ENCODE measurements around the gene QSOX1. TPM values are rescaled to one million over a fixed set of nuclear protein-coding genes. Genes with fewer than 3 reads are reported as not detected.

Gene QSOX1
- total and polyA plus RNA-seq, 9 of the 15 experiments (the other 6 are each of a cell fraction or from before 2014, with no cell fraction given) = 4.0 to 53.1 (median 15.0) TPM

DNA sequence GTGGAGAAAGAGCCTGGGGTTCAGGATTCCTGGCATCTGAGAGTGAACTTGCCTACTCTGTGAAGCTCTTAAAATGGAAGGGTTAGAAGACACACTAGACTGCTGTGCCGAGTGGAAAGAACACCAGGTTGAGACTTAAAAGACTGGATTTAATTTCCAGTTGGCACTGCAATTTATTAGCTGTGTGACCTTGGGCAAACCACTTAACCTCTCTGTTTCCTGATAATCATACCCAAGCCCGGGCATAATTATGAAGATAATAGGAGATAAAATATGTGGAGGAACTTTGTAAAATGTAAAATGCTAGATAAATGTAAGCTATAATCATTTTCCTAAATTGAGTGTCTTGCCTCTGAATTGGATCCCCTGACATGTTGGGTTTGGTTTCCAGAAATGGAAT, 70.7 kb downstream of the QSOX1 start:
- ChIA-PET POLR2A (interaction anchor here (1.2 kb wide), 2 partner anchors 8 to 10 kb away, joined by 3 to 4 read pairs; no protein-coding TSS in a partner anchor), CTCF (ENCODE audit: low intra/inter-chr PET ratio) (no interaction called here)
- DNase-seq (ENCODE audit: extremely low read depth in 1 of 4, low spot score in 3 of 4) = no peak
- Histone ChIP-seq H2AFZ (ENCODE audit: low read depth, low read length) (no peak overlapping the region), H3K4me2 (ENCODE audit: insufficient read depth, low read length) (no peak overlapping the region), H3K27ac (ENCODE audit: extremely low read depth, low read depth, low read length) (no peak overlapping the region), H3K9me3 (replicated peaks; ENCODE audit: control insufficient read depth, insufficient read depth, low read depth, low read length) (no peaks in the 10 kb centered on the region), H4K20me1 (replicated peaks; ENCODE audit: control insufficient read depth, insufficient read depth, low read length) (no peaks in the 10 kb centered on the region), H3K79me2 (ENCODE audit: control insufficient read depth, insufficient read depth, low read length) (no peaks in the 10 kb centered on the region), H3K4me3 (no peak overlapping the region), H3K9ac (ENCODE audit: insufficient read depth in 1 of 2, low read depth in 2 of 2, low read length in 2 of 2) (no peak overlapping the region), H3K4me1 (replicated peaks in 1 of 2; ENCODE audit: control insufficient read depth in 2 of 2, insufficient read depth in 2 of 2, low read length in 2 of 2) (peaks cover 0 to 16% of the 10 kb centered on the region in 2 experiments; a peak in 3 of 5 replicates), H3K9me1 (ENCODE audit: control insufficient read depth, insufficient read depth, low read length) (no peaks in the 10 kb centered on the region), H3K36me3 (ENCODE audit: control insufficient read depth, insufficient read depth, low read length) (no peaks in the 10 kb centered on the region), H3K27me3 (ENCODE audit: control insufficient read depth in 2 of 2, insufficient read depth in 2 of 2, low read length in 2 of 2) (peaks cover 64 to 67% of the 10 kb centered on the region in 2 experiments)
- intact Hi-C loops (cut with micrococcal nuclease) (no loop called here), in situ Hi-C loops (cut with MboI) (no loop called here)
- TF ChIP-seq RBM25 (IDR thresholded peaks at IDR 0.05; ENCODE audit: low read depth, low read length, severe bottlenecking) = peak; percentile 97
- TF ChIP-seq, protein P1, sequence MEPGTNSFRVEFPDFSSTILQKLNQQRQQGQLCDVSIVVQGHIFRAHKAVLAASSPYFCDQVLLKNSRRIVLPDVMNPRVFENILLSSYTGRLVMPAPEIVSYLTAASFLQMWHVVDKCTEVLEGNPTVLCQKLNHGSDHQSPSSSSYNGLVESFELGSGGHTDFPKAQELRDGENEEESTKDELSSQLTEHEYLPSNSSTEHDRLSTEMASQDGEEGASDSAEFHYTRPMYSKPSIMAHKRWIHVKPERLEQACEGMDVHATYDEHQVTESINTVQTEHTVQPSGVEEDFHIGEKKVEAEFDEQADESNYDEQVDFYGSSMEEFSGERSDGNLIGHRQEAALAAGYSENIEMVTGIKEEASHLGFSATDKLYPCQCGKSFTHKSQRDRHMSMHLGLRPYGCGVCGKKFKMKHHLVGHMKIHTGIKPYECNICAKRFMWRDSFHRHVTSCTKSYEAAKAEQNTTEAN (CRISPR knock-in tag; IDR thresholded peaks at IDR 0.05) = no peak
- TF ChIP-seq ZKSCAN8 (CRISPR knock-in tag; IDR thresholded peaks at IDR 0.05) = no peak
- TF ChIP-seq KDM1A (IDR thresholded peaks at IDR 0.05) = peak in 1 of 2 experiments; percentile 55; a peak in 1 of 4 replicates
- TF ChIP-seq, protein P2, sequence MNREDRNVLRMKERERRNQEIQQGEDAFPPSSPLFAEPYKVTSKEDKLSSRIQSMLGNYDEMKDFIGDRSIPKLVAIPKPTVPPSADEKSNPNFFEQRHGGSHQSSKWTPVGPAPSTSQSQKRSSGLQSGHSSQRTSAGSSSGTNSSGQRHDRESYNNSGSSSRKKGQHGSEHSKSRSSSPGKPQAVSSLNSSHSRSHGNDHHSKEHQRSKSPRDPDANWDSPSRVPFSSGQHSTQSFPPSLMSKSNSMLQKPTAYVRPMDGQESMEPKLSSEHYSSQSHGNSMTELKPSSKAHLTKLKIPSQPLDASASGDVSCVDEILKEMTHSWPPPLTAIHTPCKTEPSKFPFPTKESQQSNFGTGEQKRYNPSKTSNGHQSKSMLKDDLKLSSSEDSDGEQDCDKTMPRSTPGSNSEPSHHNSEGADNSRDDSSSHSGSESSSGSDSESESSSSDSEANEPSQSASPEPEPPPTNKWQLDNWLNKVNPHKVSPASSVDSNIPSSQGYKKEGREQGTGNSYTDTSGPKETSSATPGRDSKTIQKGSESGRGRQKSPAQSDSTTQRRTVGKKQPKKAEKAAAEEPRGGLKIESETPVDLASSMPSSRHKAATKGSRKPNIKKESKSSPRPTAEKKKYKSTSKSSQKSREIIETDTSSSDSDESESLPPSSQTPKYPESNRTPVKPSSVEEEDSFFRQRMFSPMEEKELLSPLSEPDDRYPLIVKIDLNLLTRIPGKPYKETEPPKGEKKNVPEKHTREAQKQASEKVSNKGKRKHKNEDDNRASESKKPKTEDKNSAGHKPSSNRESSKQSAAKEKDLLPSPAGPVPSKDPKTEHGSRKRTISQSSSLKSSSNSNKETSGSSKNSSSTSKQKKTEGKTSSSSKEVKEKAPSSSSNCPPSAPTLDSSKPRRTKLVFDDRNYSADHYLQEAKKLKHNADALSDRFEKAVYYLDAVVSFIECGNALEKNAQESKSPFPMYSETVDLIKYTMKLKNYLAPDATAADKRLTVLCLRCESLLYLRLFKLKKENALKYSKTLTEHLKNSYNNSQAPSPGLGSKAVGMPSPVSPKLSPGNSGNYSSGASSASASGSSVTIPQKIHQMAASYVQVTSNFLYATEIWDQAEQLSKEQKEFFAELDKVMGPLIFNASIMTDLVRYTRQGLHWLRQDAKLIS (CRISPR knock-in tag; IDR thresholded peaks at IDR 0.05) = no peak
- peak; percentile 76 for TF ChIP-seq BCOR (IDR thresholded peaks at IDR 0.05)
- no peak for TF ChIP-seq ZNF431 (CRISPR knock-in tag; IDR thresholded peaks at IDR 0.05)
- no peak for TF ChIP-seq RBM14 (IDR thresholded peaks at IDR 0.05; ENCODE audit: borderline replicate concordance, insufficient read depth, low read depth, low read length)
- TF ChIP-seq KHSRP (IDR thresholded peaks at IDR 0.05) = no peak
- TF ChIP-seq ZNF408 (CRISPR knock-in tag; IDR thresholded peaks at IDR 0.05; ENCODE audit: low read depth) = no peak
- TF ChIP-seq GTF2E2 (tag; IDR thresholded peaks at IDR 0.05) = no peak
- no peak for TF ChIP-seq ZNF644 (tag; IDR thresholded peaks at IDR 0.05; ENCODE audit: low read depth)
- TF ChIP-seq ZFP36 (IDR thresholded peaks at IDR 0.05; ENCODE audit: low read depth, low read length, partially characterized antibody) = peak; percentile 77
- BruUV-seq (replicated peaks) = no TSS peak
- ATAC-seq = no peak
- FAIRE-seq = no peak
- WGBS (ENCODE audit: insufficient coverage, low coverage, missing lambda C conversion rate) = 3% methylated on average over 2 of the region's 2 CpGs

All from K562 (cell line).